Prostate gland (tissue), 2 donors: ENCODE measurements around the gene EAPP.
"Not testable (repeated sequence)": the region's sequence is repeated elsewhere in the genome, so short reads cannot be mapped to it uniquely, and the experiment has no call there.

ENCODE experiments used
- CTCF ChIP-seq, 4 experiments: fragments of 200-600 bp in 2 of 4; fragments of 450-650 bp in 2 of 4; sonication (generic) in 2 of 4; IDR thresholded peaks; 1 replicate in 3 of 4; 2 replicates in 1 of 4; pipeline ENCODE4 v1.5.1; 2016 to 2019; ENCODE audit warnings: antibody characterized with exemption in 4 of 4, mild to moderate bottlenecking in 2 of 4, moderate library complexity in 2 of 4
- POLR2A ChIP-seq: fragments of 450-650 bp; IDR thresholded peaks from one replicate; pipeline ENCODE4 v1.6.1; 2016; ENCODE audit warnings: antibody characterized with exemption, mild to moderate bottlenecking
- POLR2AphosphoS5 ChIP-seq: sonication (generic); formaldehyde crosslinking; IDR thresholded peaks from one replicate; pipeline ENCODE4 v1.6.1; 2017; ENCODE audit warnings: antibody characterized with exemption

- TF ChIP-seq CTCF (IDR thresholded peaks at IDR 0.05); POLR2AphosphoS5; POLR2A: not testable (repeated sequence)
Measured at GRCh38 chr14:34524216-34524615, 15.3 kb downstream of the EAPP start.
